Measurements from ENCODE around the gene GPR65. TPM values are rescaled to one million over a fixed set of nuclear protein-coding genes. Genes with fewer than 3 reads are reported as not detected.

GPR65 gene
- total RNA-seq, 6 experiments from 2014 or later = 1.0 to 2.7 (median 1.2) TPM

DNA sequence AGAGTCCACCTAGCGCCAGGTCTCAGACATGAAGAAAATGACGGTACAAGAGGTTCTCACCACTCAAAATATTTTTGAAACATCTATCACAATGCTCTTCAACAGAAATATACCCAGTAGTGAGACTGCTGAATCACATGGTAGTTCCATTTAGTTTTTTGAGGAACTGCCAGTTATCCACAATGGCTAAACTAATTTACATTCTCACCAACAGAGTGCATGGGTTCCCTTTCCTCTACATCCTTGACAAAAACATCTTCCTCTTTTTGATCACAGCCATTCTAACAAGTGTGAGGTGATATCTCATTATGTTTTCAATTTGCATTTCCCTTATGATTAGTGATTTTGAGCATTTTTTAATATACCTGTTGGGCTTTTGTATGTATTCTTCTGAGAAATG is 5.7 kb upstream of the GPR65 start:
- no peaks in the 10 kb centered on the region for H3K27me3 ChIP-seq
- 71% methylated on average over 2 of the region's 2 CpGs for WGBS (ENCODE audit: insufficient coverage, low coverage, low lambda C conversion rate, missing lambda C conversion rate)
- intact Hi-C loops (cut with DNase I) = no loop called here
- H3K4me1 ChIP-seq = no peaks in the 10 kb centered on the region
- no peak for TF ChIP-seq POLR2A (IDR thresholded peaks at IDR 0.05)
- TF ChIP-seq, protein P1, sequence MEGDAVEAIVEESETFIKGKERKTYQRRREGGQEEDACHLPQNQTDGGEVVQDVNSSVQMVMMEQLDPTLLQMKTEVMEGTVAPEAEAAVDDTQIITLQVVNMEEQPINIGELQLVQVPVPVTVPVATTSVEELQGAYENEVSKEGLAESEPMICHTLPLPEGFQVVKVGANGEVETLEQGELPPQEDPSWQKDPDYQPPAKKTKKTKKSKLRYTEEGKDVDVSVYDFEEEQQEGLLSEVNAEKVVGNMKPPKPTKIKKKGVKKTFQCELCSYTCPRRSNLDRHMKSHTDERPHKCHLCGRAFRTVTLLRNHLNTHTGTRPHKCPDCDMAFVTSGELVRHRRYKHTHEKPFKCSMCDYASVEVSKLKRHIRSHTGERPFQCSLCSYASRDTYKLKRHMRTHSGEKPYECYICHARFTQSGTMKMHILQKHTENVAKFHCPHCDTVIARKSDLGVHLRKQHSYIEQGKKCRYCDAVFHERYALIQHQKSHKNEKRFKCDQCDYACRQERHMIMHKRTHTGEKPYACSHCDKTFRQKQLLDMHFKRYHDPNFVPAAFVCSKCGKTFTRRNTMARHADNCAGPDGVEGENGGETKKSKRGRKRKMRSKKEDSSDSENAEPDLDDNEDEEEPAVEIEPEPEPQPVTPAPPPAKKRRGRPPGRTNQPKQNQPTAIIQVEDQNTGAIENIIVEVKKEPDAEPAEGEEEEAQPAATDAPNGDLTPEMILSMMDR (IDR thresholded peaks at IDR 0.05) = no peak
- no peaks in the 10 kb centered on the region for H3K36me3 ChIP-seq
- ATAC-seq = peak; percentile 24 to 52 (median 34)
- no peak overlapping the region for H3K4me3 ChIP-seq
- H3K9me3 ChIP-seq = no peaks in the 10 kb centered on the region
- no peak overlapping the region for H3K27ac ChIP-seq
- no peak for DNase-seq

DNA sequence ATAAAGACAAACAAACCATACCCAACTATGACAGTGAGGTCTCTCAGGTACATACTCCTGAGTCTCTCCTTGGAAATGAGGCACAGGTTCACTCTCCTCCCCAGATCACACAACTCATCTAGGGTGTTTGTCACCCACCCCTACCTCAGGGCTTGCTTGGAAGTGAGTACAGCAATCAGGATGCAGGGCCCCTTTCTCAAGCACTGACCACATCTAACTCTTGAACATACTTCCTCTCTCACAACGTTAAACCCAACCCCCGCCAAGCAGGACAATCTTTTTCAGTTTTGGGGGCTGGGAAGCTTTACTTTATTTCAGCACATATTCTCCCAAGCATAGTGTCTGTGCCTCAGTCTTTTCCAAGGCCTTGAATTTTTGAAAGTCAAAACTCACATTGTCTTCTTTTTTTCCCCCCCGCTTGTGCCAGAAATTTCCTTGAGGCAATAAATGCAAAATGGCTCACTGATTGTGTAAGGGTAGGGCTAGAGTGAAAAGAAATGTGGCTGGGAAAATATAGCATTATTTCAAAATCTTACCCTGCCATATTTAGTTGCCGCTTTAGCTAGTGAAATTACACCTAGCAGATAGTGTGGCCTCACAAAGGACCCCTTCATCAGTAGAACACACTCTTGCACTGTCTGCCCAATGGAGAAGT is 2.4 kb upstream of the GPR65 start:
- intact Hi-C loops (cut with DNase I) = no loop called here
- no peak overlapping the region for H3K27ac ChIP-seq
- no peak overlapping the region for H3K4me3 ChIP-seq
- peak in 3 of 4 donors; percentile 41 to 59 (median 44) for ATAC-seq
- DNase-seq = no peak
- no peaks in the 10 kb centered on the region for H3K9me3 ChIP-seq
- H3K36me3 ChIP-seq = no peaks in the 10 kb centered on the region
- no peaks in the 10 kb centered on the region for H3K27me3 ChIP-seq
- WGBS (ENCODE audit: insufficient coverage, low coverage, low lambda C conversion rate, missing lambda C conversion rate) = 48% methylated on average over 3 of the region's 4 CpGs
- TF ChIP-seq, protein P1 (IDR thresholded peaks at IDR 0.05) = no peak
- no peak for TF ChIP-seq POLR2A (IDR thresholded peaks at IDR 0.05)
- no peaks in the 10 kb centered on the region for H3K4me1 ChIP-seq

DNA sequence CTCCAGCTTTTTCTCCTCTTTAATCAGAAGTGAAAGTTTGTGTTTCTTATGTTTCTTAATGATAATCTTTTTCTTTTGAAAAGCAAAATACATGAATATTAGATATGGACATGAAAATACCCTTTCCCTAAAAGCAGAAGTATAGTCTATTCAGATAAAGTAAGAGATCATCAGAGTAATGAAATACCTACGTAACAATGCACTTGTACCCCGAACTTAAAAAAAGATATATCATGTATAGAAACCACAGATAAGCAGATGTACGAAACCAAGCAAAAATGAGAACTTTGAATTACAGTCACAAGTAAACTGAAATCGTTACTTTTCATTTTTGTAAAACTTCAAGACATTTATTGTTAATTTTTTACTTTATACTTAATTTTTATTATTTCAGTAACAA is 1.5 kb upstream of the GPR65 start:
- no peak overlapping the region for H3K27ac ChIP-seq
- DNase-seq (no peak), ATAC-seq (no peak)
- no peaks in the 10 kb centered on the region for H3K27me3 ChIP-seq
- H3K9me3 ChIP-seq = no peaks in the 10 kb centered on the region
- H3K36me3 ChIP-seq = no peaks in the 10 kb centered on the region
- H3K4me1 ChIP-seq = no peaks in the 10 kb centered on the region
- 57% methylated on average over 4 of the region's 4 CpGs for WGBS (ENCODE audit: insufficient coverage, low coverage, low lambda C conversion rate, missing lambda C conversion rate)
- no peak for TF ChIP-seq POLR2A (IDR thresholded peaks at IDR 0.05)
- TF ChIP-seq, protein P1 (IDR thresholded peaks at IDR 0.05) = no peak
- H3K4me3 ChIP-seq = no peak overlapping the region
- intact Hi-C loops (cut with DNase I) = no loop called here

DNA sequence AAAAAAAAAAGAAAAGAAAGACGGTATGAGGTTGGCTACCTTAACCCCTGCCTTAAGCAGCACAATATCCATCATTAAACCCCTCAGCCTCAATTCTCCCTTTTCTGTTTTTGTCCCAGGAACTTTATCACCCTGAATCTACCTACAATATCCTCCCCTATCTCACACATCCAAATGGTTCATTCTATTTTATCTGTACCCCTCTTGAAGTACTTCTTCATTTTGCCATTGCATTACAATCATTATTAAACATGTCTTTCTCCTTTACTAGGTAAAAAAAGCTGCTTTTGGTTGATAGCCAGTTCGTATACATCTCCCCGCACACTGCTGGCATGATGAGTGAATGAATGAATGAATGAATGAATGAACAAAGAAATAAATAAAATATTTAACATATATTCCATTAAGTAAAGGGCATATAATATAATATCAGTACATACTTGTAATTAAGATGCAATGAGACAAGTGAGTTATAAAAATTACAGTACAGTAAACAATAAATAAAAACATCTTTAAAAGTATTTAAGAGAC is 364 bp upstream of the GPR65 start:
- Histone ChIP-seq H3K4me3 (peak overlapping the region in 1 of 3 donors; percentile 19), H3K9me3 (no peaks in the 10 kb centered on the region), H3K27me3 (no peaks in the 10 kb centered on the region), H3K4me1 (no peaks in the 10 kb centered on the region), H3K36me3 (no peaks in the 10 kb centered on the region), H3K27ac (no peak overlapping the region)
- ATAC-seq (no peak), DNase-seq (no peak)
- no peak for TF ChIP-seq POLR2A (IDR thresholded peaks at IDR 0.05)
- TF ChIP-seq, protein P1 (IDR thresholded peaks at IDR 0.05) = no peak
- WGBS (ENCODE audit: insufficient coverage, low coverage, low lambda C conversion rate, missing lambda C conversion rate) = 46% methylated on average over 3 of the region's 3 CpGs
- intact Hi-C loops (cut with DNase I) = no loop called here
